SU-DHL-6 (cell line): ENCODE results near the gene IL10RA.

Experiments
- H2AFZ ChIP-seq: fragments of 200-600 bp; sonication (generic); 2 replicates; pipeline ENCODE4 v1.6.1; 2014; ENCODE audit warnings: low read depth, mild to moderate bottlenecking, moderate library complexity, mixed read lengths, antibody characterized with exemption, low read length; ENCODE audit not compliant: severe bottlenecking
- H3F3A ChIP-seq: fragments of 200-600 bp; shearing (Covaris generic); 2 replicates; pipeline ENCODE4 v1.6.0; 2016; ENCODE audit warnings: antibody characterized with exemption, mild to moderate bottlenecking; ENCODE audit not compliant: insufficient read depth
- H3K27ac ChIP-seq: fragments of 200-600 bp; sonication (generic); 2 replicates; pipeline ENCODE4 v1.5.1; 2016; ENCODE audit warnings: low read depth, mild to moderate bottlenecking, low read length, moderate library complexity, mixed read lengths
- H3K27me3 ChIP-seq: fragments of 200-600 bp; sonication (generic), shearing (Covaris generic); 2 replicates; pipeline ENCODE4 v1.6.0; 2014; ENCODE audit warnings: mild to moderate bottlenecking, low read length
- H3K36me3 ChIP-seq: fragments of 200-600 bp; sonication (generic); 2 replicates; pipeline ENCODE4 v1.6.1; 2014; ENCODE audit warnings: mild to moderate bottlenecking, low read length, mixed read lengths
- H3K4me2 ChIP-seq: fragments of 300-600, 200-600 bp; shearing (Covaris generic), sonication (generic); 2 replicates; pipeline ENCODE4 v1.6.0; 2014; ENCODE audit warnings: low read length, low read depth, mild to moderate bottlenecking; ENCODE audit not compliant: poor library complexity, severe bottlenecking
- H3K4me3 ChIP-seq: fragments of 200-600 bp; sonication (generic); 2 replicates; pipeline ENCODE4 v1.5.1; 2014; ENCODE audit warnings: antibody characterized with exemption, low read length, mild to moderate bottlenecking, mixed read lengths; ENCODE audit not compliant: insufficient read depth, poor library complexity, severe bottlenecking
- H3K79me2 ChIP-seq: fragments of 200-600 bp; sonication (generic); 2 replicates; pipeline ENCODE4 v1.6.1; 2014; ENCODE audit warnings: mild to moderate bottlenecking, low read length, moderate library complexity; ENCODE audit not compliant: insufficient read depth
- H3K9ac ChIP-seq: fragments of 200-600 bp; sonication (generic); 2 replicates; pipeline ENCODE4 v1.7.0; 2014; ENCODE audit warnings: mild to moderate bottlenecking, low read length
- H3K9me2 ChIP-seq: fragments of 200-600 bp; sonication (generic); replicated peaks from 2 replicates; pipeline ENCODE4 v1.6.1; 2014; ENCODE audit warnings: low read length; ENCODE audit not compliant: insufficient read depth
- H3K9me3 ChIP-seq: fragments of 200-600 bp; sonication (generic); 2 replicates; pipeline ENCODE4 v1.6.1; 2014; ENCODE audit warnings: low read length, mixed read lengths; ENCODE audit not compliant: insufficient read depth
- H4K20me1 ChIP-seq: fragments of 200-600 bp; sonication (generic); 2 replicates; pipeline ENCODE4 v1.6.1; 2014; ENCODE audit warnings: low read depth, mild to moderate bottlenecking, antibody characterized with exemption, low read length, moderate library complexity, mixed read lengths
- CTCF ChIP-seq: fragments of 200-600 bp; sonication (generic); IDR thresholded peaks from one replicate; pipeline ENCODE4 v1.5.1; 2017; ENCODE audit warnings: antibody characterized with exemption, mild to moderate bottlenecking, low read length, moderate library complexity; ENCODE audit not compliant: insufficient read depth, poor library complexity, severe bottlenecking
- EZH2phosphoT487 ChIP-seq: fragments of 200-600 bp; sonication (generic), shearing (Covaris generic); conservative IDR thresholded peaks from 2 replicates; pipeline ENCODE4 v1.6.1; 2018; ENCODE audit warnings: mild to moderate bottlenecking, antibody characterized with exemption, low read length, moderate library complexity, mixed read lengths

IL10RA gene

GRCh38 chr11:117972629-117973502 is 13.3 kb upstream of the IL10RA start:
- no peaks in the 10 kb centered on the region for H3K27me3 ChIP-seq
- no peaks in the 10 kb centered on the region for H3F3A ChIP-seq
- no peak overlapping the region for H2AFZ ChIP-seq
- no peaks in the 10 kb centered on the region for H3K79me2 ChIP-seq
- H4K20me1 ChIP-seq: no peaks in the 10 kb centered on the region
- no peak overlapping the region for H3K4me3 ChIP-seq
- H3K4me2 ChIP-seq: no peak overlapping the region
- H3K9ac ChIP-seq: no peak overlapping the region
- no peaks in the 10 kb centered on the region for H3K36me3 ChIP-seq
- no peaks in the 10 kb centered on the region for H3K9me2 ChIP-seq
- H3K27ac ChIP-seq: no peak overlapping the region
- H3K9me3 ChIP-seq: no peaks in the 10 kb centered on the region
- TF ChIP-seq EZH2phosphoT487 (no peak), CTCF (no peak)

GRCh38 chr11:117973503-117973860 is 12.7 kb upstream of the IL10RA start:
- Histone ChIP-seq H3K36me3 (no peaks in the 10 kb centered on the region), H3K4me2 (no peak overlapping the region), H4K20me1 (no peaks in the 10 kb centered on the region), H3F3A (no peaks in the 10 kb centered on the region), H3K79me2 (no peaks in the 10 kb centered on the region), H3K9ac (no peak overlapping the region), H3K27me3 (no peaks in the 10 kb centered on the region), H3K4me3 (no peak overlapping the region), H3K9me3 (no peaks in the 10 kb centered on the region), H2AFZ (no peak overlapping the region), H3K27ac (no peak overlapping the region), H3K9me2 (no peaks in the 10 kb centered on the region)
- TF ChIP-seq EZH2phosphoT487 (no peak), CTCF (no peak)

- H3K4me2 ChIP-seq: no peak overlapping the region
- H3K9ac ChIP-seq: no peak overlapping the region
- no peaks in the 10 kb centered on the region for H3K36me3 ChIP-seq
- H3K9me2 ChIP-seq: no peaks in the 10 kb centered on the region
- no peaks in the 10 kb centered on the region for H3K9me3 ChIP-seq
- H3K4me3 ChIP-seq: no peak overlapping the region
- TF ChIP-seq EZH2phosphoT487: no peak
- TF ChIP-seq CTCF: no peak
- H3K79me2 ChIP-seq: no peaks in the 10 kb centered on the region
- H4K20me1 ChIP-seq: no peaks in the 10 kb centered on the region
- H3K27ac ChIP-seq: no peak overlapping the region
- H3K27me3 ChIP-seq: no peaks in the 10 kb centered on the region
- no peak overlapping the region for H2AFZ ChIP-seq
- peaks cover 3% of the 10 kb centered on the region; the same call in 1 of the 2 replicates for H3F3A ChIP-seq
Measured at GRCh38 chr11:117976445-117976844, 9.7 kb upstream of the IL10RA start.
